HG03432 (cell line): ENCODE data around the gene TNK1.
"Not testable (repeated sequence)": the region's sequence is repeated elsewhere in the genome, so short reads cannot be mapped to it uniquely, and the experiment has no call there.

ENCODE experiments used
- ATAC-seq: cut with Tn5 transposase; IDR thresholded peaks from one replicate; pipeline ENCODE4 v1.9.1; 2021; ENCODE audit warnings: mild to moderate bottlenecking, moderate library complexity; ENCODE audit not compliant: unreplicated experiment

TNK1 gene

GRCh38 chr17:7354262-7354843 is 26.5 kb upstream of the TNK1 start:
- no peak for ATAC-seq

- no peak for ATAC-seq
Observed at GRCh38 chr17:7355053-7355452, 25.8 kb upstream of the TNK1 start, which contains the start of gene TMEM95. TMEM95 (plus strand) TSS chr17:7355156; CDS start chr17:7355205, 49 bp downstream.

GRCh38 chr17:7355573-7355972 is 25.3 kb upstream of the TNK1 start:
- ATAC-seq: no peak

GRCh38 chr17:7356072-7356549 is 24.8 kb upstream of the TNK1 start:
- no peak for ATAC-seq

- ATAC-seq: no peak
Observed at GRCh38 chr17:7356756-7357155, 24.1 kb upstream of the TNK1 start.

GRCh38 chr17:7357381-7357780 is 23.5 kb upstream of the TNK1 start:
- ATAC-seq: no peak

GRCh38 chr17:7361906-7362305 is 19.0 kb upstream of the TNK1 start:
- ATAC-seq: no peak

- no peak for ATAC-seq
Observed at GRCh38 chr17:7363311-7363710, 17.6 kb upstream of the TNK1 start.

GRCh38 chr17:7365963-7366362 is 14.9 kb upstream of the TNK1 start:
- not testable (repeated sequence) for ATAC-seq

- ATAC-seq: no peak
Observed at GRCh38 chr17:7367083-7367482, 13.8 kb upstream of the TNK1 start.

GRCh38 chr17:7367918-7368598 is 12.8 kb upstream of the TNK1 start:
- no peak for ATAC-seq

GRCh38 chr17:7368599-7368994 is 12.3 kb upstream of the TNK1 start:
- ATAC-seq: not testable (repeated sequence)

- ATAC-seq: no peak
Observed at GRCh38 chr17:7369825-7370224, 11.1 kb upstream of the TNK1 start.

GRCh38 chr17:7370853-7371252 is 10.0 kb upstream of the TNK1 start:
- no peak for ATAC-seq

- no peak for ATAC-seq
Observed at GRCh38 chr17:7374353-7374752, 6.5 kb upstream of the TNK1 start.

- no peak for ATAC-seq
Observed at GRCh38 chr17:7379134-7379533, 1.8 kb upstream of the TNK1 start.

- ATAC-seq: no peak
Observed at GRCh38 chr17:7380321-7380720, 568 bp upstream of the TNK1 start.

- ATAC-seq: no peak
Observed at GRCh38 chr17:7382901-7383300, 2.0 kb downstream of the TNK1 start.

- ATAC-seq: no peak
Observed at GRCh38 chr17:7383371-7383741, 2.5 kb downstream of the TNK1 start.

GRCh38 chr17:7383742-7384488 is 3.0 kb downstream of the TNK1 start:
- no peak for ATAC-seq

- no peak for ATAC-seq
Observed at GRCh38 chr17:7384489-7385081, 3.7 kb downstream of the TNK1 start.

GRCh38 chr17:7388856-7389255 is 8.0 kb downstream of the TNK1 start:
- no peak for ATAC-seq
